ENCODE data around the gene SFTPD.

DNA sequence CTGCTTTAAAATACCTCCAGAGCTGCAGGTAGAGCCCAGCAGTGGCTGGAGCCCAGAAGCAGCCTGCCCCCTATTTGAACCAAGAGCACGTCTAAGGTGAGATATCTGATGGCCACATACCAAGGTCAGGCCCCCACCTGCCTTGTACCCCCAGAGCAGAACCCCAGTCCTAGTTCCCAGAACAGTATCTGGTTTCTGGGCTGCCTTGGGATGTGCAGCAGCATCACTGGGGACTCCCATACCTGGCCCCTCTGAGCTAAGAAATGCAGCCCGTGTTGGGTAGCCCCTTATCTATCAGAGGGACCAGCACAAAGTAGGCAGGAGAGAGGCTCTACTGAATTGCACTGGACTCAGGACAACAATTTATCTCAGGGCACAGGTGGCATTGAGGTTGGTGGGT, 8.9 kb downstream of the SFTPD start:
- TF ChIP-seq, protein P1, sequence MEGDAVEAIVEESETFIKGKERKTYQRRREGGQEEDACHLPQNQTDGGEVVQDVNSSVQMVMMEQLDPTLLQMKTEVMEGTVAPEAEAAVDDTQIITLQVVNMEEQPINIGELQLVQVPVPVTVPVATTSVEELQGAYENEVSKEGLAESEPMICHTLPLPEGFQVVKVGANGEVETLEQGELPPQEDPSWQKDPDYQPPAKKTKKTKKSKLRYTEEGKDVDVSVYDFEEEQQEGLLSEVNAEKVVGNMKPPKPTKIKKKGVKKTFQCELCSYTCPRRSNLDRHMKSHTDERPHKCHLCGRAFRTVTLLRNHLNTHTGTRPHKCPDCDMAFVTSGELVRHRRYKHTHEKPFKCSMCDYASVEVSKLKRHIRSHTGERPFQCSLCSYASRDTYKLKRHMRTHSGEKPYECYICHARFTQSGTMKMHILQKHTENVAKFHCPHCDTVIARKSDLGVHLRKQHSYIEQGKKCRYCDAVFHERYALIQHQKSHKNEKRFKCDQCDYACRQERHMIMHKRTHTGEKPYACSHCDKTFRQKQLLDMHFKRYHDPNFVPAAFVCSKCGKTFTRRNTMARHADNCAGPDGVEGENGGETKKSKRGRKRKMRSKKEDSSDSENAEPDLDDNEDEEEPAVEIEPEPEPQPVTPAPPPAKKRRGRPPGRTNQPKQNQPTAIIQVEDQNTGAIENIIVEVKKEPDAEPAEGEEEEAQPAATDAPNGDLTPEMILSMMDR (IDR thresholded peaks at IDR 0.05 in 2 of 3, conservative IDR thresholded peaks at IDR 0.05 in 1 of 3; ENCODE audit: insufficient read depth in 2 of 3, low read depth in 1 of 3, low read length in 3 of 3): no peak
- TF ChIP-seq NONO (IDR thresholded peaks at IDR 0.05; ENCODE audit: low read depth in 2 of 2, low read length in 1 of 2): no peak
- no peak for TF ChIP-seq TAF1 (IDR thresholded peaks at IDR 0.05; ENCODE audit: control insufficient read depth, extremely low read depth, insufficient read depth, low read length, severe bottlenecking)
- no peak for TF ChIP-seq ZNF232 (CRISPR knock-in tag; IDR thresholded peaks at IDR 0.05)
- TF ChIP-seq, protein P2, sequence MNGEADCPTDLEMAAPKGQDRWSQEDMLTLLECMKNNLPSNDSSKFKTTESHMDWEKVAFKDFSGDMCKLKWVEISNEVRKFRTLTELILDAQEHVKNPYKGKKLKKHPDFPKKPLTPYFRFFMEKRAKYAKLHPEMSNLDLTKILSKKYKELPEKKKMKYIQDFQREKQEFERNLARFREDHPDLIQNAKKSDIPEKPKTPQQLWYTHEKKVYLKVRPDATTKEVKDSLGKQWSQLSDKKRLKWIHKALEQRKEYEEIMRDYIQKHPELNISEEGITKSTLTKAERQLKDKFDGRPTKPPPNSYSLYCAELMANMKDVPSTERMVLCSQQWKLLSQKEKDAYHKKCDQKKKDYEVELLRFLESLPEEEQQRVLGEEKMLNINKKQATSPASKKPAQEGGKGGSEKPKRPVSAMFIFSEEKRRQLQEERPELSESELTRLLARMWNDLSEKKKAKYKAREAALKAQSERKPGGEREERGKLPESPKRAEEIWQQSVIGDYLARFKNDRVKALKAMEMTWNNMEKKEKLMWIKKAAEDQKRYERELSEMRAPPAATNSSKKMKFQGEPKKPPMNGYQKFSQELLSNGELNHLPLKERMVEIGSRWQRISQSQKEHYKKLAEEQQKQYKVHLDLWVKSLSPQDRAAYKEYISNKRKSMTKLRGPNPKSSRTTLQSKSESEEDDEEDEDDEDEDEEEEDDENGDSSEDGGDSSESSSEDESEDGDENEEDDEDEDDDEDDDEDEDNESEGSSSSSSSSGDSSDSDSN (IDR thresholded peaks at IDR 0.05; ENCODE audit: borderline replicate concordance in 1 of 2, low read depth in 2 of 2, low read length in 2 of 2): no peak
- no peak for TF ChIP-seq SP1 (CRISPR knock-in tag; IDR thresholded peaks at IDR 0.05)
- no peak for TF ChIP-seq FOXJ2 (tag; IDR thresholded peaks at IDR 0.05)
- no peak for TF ChIP-seq SRSF9 (IDR thresholded peaks at IDR 0.05; ENCODE audit: borderline replicate concordance, low read depth, low read length)
- no peak for TF ChIP-seq KLF16 (IDR thresholded peaks at IDR 0.05)
